Neural progenitor cell (in vitro differentiated cells): Measurements from ENCODE around the gene ZSCAN5B. TPM values are rescaled to one million over a fixed set of nuclear protein-coding genes. Genes with fewer than 3 reads are reported as not detected.
A peak's percentile ranks its signal among the peaks of the same experiment; 100 is the strongest.
"Not testable (repeated sequence)": the region's sequence is repeated elsewhere in the genome, so short reads cannot be mapped to it uniquely, and the experiment has no call there.

Experiments
- DNase-seq: peaks from one replicate; pipeline ENCODE4 v3.0.0-alpha.2; 2016; ENCODE audit warnings: low spot score
- H2AFZ ChIP-seq: fragments of 200-600 bp; sonication (generic); replicated peaks from 2 replicates; pipeline ENCODE4 v1.6.1; 2016; ENCODE audit warnings: antibody characterized with exemption
- H3F3A ChIP-seq: fragments of 200-600 bp; sonication (generic); 2 replicates; pipeline ENCODE4 v1.6.1; 2016; ENCODE audit warnings: antibody characterized with exemption, low read depth
- H3K27ac ChIP-seq: fragments of 200-600 bp; sonication (generic); 2 replicates; pipeline ENCODE4 v1.5.1; 2016; ENCODE audit warnings: mild to moderate bottlenecking
- H3K27me3 ChIP-seq: fragments of 200-600 bp; sonication (generic); 2 replicates; pipeline ENCODE4 v1.6.1; 2016; ENCODE audit warnings: mild to moderate bottlenecking, moderate library complexity
- H3K36me3 ChIP-seq: fragments of 200-600 bp; sonication (generic); 2 replicates; pipeline ENCODE4 v1.5.1; 2016
- H3K4me1 ChIP-seq: fragments of 200-600 bp; sonication (generic); 2 replicates; pipeline ENCODE4 v1.6.1; 2016; ENCODE audit warnings: mixed run types
- H3K4me2 ChIP-seq: fragments of 200-600 bp; sonication (generic); 2 replicates; pipeline ENCODE4 v1.6.1; 2016
- H3K4me3 ChIP-seq: fragments of 200-600 bp; sonication (generic); 2 replicates; pipeline ENCODE4 v1.5.1; 2016
- H3K79me2 ChIP-seq: fragments of 200-600 bp; sonication (generic); 2 replicates; pipeline ENCODE4 v1.6.1; 2016; ENCODE audit warnings: low read depth
- H3K9ac ChIP-seq: fragments of 200-600 bp; sonication (generic); 2 replicates; pipeline ENCODE4 v1.6.1; 2016
- H3K9me3 ChIP-seq: fragments of 200-600 bp; sonication (generic); 2 replicates; pipeline ENCODE4 v1.5.1; 2016; ENCODE audit warnings: low read depth
- H4K20me1 ChIP-seq: fragments of 200-600 bp; sonication (generic); 2 replicates; pipeline ENCODE4 v1.6.1; 2016; ENCODE audit warnings: low read depth
- H3K27ac Mint-ChIP-seq: 3 replicates; pipeline ENCODE4 v1.8.0; 2021; ENCODE audit warnings: mixed read lengths
- H3K27me3 Mint-ChIP-seq: 2 replicates; pipeline ENCODE4 v1.8.0; 2022; ENCODE audit warnings: low read depth, mild to moderate bottlenecking, inconsistent platforms, moderate library complexity, mixed read lengths; ENCODE audit not compliant: insufficient read depth
- H3K36me3 Mint-ChIP-seq: 3 replicates; pipeline ENCODE4 v1.8.0; 2021; ENCODE audit warnings: mixed read lengths
- H3K4me1 Mint-ChIP-seq: 3 replicates; pipeline ENCODE4 v1.8.0; 2021; ENCODE audit warnings: mixed read lengths
- H3K4me3 Mint-ChIP-seq: 3 replicates; pipeline ENCODE4 v1.8.0; 2021; ENCODE audit warnings: mild to moderate bottlenecking, moderate library complexity, mixed read lengths
- H3K9me3 Mint-ChIP-seq: 3 replicates; pipeline ENCODE4 v1.8.0; 2020; ENCODE audit warnings: mixed read lengths
- EZH2 ChIP-seq: fragments of 200-600 bp; sonication (generic); IDR thresholded peaks from 2 replicates; pipeline ENCODE4 v1.6.1; 2017; ENCODE audit warnings: antibody characterized with exemption, mild to moderate bottlenecking, moderate library complexity
- EZH2phosphoT487 ChIP-seq: fragments of 200-600 bp; sonication (generic); IDR thresholded peaks from 2 replicates; pipeline ENCODE4 v1.6.1; 2017; ENCODE audit warnings: antibody characterized with exemption
- total RNA-seq: library from RNA; depleted of rRNA; stranded (reverse); fragments of >200 nt; gene quantifications from 2 replicates; pipeline ENCODE4 v1.2.3, GENCODE V29; 2015; ENCODE audit warnings: low replicate concordance
- TF ChIP-seq, protein P1 (sequence below): fragments of 200-600 bp; sonication (generic); IDR thresholded peaks from 2 replicates; pipeline ENCODE4 v1.5.1; 2017; ENCODE audit warnings: antibody characterized with exemption, mild to moderate bottlenecking

Gene ZSCAN5B, protein sequence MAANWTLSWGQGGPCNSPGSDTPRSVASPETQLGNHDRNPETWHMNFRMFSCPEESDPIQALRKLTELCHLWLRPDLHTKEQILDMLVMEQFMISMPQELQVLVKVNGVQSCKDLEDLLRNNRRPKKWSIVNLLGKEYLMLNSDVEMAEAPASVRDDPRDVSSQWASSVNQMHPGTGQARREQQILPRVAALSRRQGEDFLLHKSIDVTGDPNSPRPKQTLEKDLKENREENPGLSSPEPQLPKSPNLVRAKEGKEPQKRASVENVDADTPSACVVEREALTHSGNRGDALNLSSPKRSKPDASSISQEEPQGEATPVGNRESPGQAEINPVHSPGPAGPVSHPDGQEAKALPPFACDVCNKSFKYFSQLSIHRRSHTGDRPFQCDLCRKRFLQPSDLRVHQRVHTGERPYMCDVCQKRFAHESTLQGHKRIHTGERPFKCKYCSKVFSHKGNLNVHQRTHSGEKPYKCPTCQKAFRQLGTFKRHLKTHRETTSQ
- total RNA-seq: not detected in 2 replicates

DNA sequence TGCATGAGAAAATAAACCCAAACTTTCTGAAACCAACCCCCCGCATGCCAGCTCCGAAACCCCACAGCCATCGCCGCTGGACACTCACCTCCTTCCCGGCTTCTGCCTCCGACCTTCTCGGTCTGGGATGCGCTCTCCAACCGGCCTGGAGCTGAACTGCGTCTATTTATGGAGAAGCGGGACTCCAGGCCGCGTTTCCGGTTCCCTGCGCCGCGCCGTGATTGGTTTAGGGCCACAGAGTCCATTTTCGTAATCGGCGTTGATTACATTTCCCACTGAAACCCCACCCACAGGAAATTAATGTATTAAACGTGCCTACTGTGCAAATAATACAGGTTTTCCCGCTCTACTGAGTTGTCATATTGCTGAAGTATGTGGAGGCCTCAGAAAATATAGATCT lies at the start of gene ZSCAN5B:
TSS of gene ZSCAN5B (minus strand) at position 138 of the 400 bp plus-strand sequence. CDS start 4,731 bp downstream, outside the sequence.
- H3K4me1 Mint-ChIP-seq, H3K4me1 ChIP-seq, H3K4me3 ChIP-seq, H3K27ac Mint-ChIP-seq, DNase-seq, H3K9me3 ChIP-seq, H3K79me2 ChIP-seq, H3K36me3 ChIP-seq, H3F3A ChIP-seq, H3K4me3 Mint-ChIP-seq, H3K27ac ChIP-seq, H3K36me3 Mint-ChIP-seq, H2AFZ ChIP-seq, H3K27me3 ChIP-seq, H3K9me3 Mint-ChIP-seq, H3K27me3 Mint-ChIP-seq, H3K9ac ChIP-seq, H4K20me1 ChIP-seq, H3K4me2 ChIP-seq: not testable (repeated sequence)

DNA sequence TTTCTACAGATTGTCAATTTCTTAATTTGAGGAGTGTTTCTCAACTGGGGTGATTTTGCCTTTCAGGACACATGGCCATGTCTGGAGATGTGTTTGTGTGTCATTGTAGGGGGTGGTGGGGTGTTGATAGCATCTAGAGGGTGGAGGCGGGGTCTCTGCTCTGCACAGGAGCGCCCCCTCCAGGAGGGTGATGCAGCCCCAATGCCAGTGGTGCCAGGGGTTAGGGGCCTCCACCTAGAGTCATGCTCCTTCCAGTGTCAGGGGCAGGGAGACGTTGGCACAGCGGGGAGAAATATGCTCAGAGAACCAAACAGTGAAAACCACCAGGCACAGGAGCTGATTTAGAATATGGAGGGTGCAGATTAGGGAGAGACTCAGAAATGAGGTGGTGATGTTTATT lies 48.2 kb upstream of the ZSCAN5B start:
- H4K20me1 ChIP-seq, H3K79me2 ChIP-seq, H3K9ac ChIP-seq, H3K27me3 Mint-ChIP-seq, H3K27ac Mint-ChIP-seq, DNase-seq, H2AFZ ChIP-seq, H3K27ac ChIP-seq, H3K36me3 ChIP-seq, H3K4me1 Mint-ChIP-seq, H3F3A ChIP-seq, H3K4me2 ChIP-seq, H3K27me3 ChIP-seq, H3K9me3 ChIP-seq, H3K4me1 ChIP-seq, H3K36me3 Mint-ChIP-seq, H3K4me3 ChIP-seq, H3K4me3 Mint-ChIP-seq, H3K9me3 Mint-ChIP-seq: not testable (repeated sequence)
- TF ChIP-seq, protein P1, sequence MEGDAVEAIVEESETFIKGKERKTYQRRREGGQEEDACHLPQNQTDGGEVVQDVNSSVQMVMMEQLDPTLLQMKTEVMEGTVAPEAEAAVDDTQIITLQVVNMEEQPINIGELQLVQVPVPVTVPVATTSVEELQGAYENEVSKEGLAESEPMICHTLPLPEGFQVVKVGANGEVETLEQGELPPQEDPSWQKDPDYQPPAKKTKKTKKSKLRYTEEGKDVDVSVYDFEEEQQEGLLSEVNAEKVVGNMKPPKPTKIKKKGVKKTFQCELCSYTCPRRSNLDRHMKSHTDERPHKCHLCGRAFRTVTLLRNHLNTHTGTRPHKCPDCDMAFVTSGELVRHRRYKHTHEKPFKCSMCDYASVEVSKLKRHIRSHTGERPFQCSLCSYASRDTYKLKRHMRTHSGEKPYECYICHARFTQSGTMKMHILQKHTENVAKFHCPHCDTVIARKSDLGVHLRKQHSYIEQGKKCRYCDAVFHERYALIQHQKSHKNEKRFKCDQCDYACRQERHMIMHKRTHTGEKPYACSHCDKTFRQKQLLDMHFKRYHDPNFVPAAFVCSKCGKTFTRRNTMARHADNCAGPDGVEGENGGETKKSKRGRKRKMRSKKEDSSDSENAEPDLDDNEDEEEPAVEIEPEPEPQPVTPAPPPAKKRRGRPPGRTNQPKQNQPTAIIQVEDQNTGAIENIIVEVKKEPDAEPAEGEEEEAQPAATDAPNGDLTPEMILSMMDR: peak; percentile 31

DNA sequence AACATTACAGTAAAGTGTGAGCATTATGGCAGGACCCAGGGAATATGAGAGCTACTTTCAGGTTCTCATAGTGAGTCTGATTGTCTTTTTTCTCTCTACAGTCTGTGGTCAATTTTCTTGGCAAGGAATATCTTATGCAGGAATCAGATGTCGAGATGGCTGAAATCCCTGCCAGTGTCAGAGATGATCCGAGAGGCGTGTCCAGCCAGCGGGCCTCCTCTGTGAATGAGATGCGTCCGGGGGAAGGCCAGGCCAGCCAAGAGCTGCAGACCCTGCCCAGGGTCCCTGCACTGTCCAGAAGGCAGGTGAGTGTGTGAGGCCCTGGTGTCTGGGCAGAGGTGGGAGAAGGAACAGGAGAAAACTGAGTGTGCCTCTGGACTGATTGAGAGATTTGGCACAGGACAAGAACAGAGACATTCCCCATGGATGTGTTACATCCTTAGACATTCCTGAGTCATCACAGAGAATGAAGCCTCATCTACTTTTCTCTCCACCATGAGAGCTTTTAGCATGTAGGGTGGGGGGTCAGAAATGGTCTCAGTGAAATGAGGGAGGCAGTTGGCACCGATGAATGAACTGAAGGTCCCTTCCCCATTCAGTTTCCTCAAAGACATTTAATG lies 47.6 kb upstream of the ZSCAN5B start:
- Histone ChIP-seq H3K27me3 (no peaks in the 10 kb centered on the region), H3K4me2 (no peak overlapping the region), H3K9me3 (no peaks in the 10 kb centered on the region), H2AFZ (no peak overlapping the region), H3F3A (no peaks in the 10 kb centered on the region), H3K4me1 (no peaks in the 10 kb centered on the region), H3K4me3 (no peak overlapping the region), H4K20me1 (no peaks in the 10 kb centered on the region), H3K79me2 (no peaks in the 10 kb centered on the region), H3K9ac (no peak overlapping the region), H3K27ac (no peak overlapping the region), H3K36me3 (no peaks in the 10 kb centered on the region)
- Mint-ChIP-seq H3K36me3 (no peaks in the 10 kb centered on the region), H3K4me1 (no peaks in the 10 kb centered on the region), H3K9me3 (peaks cover 3% of the 10 kb centered on the region), H3K27ac (no peak overlapping the region), H3K4me3 (no peak overlapping the region), H3K27me3 (no peaks in the 10 kb centered on the region)
- no peak for DNase-seq
- TF ChIP-seq EZH2 (no peak), EZH2phosphoT487 (no peak)
- TF ChIP-seq, protein P1: no peak

DNA sequence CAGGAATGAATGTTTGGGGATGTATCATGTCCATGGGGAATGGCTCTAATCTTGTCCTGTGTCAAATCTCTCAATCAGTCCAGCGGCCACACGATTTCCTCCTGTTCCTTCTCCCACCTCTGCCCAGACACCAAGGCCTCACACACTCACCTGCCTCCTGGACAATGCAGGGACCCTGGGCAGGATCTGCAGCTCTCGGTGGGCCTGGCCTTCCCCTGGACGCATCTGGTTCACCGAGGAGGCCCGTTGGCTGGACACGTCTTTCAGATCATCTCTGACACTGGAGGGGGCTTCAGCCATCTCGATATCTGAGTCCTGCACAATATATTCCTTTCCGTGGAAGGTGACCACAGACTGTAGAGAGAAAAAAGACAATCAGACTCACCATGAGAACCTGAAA lies 25.9 kb upstream of the ZSCAN5B start:
- no peaks in the 10 kb centered on the region for H3K27me3 Mint-ChIP-seq
- no peaks in the 10 kb centered on the region for H3K27me3 ChIP-seq
- H4K20me1 ChIP-seq: no peaks in the 10 kb centered on the region
- H3K4me2 ChIP-seq: no peak overlapping the region
- no peak overlapping the region for H3K4me3 Mint-ChIP-seq
- no peak overlapping the region for H3K4me3 ChIP-seq
- no peaks in the 10 kb centered on the region for H3K9me3 Mint-ChIP-seq
- H2AFZ ChIP-seq: no peak overlapping the region
- no peaks in the 10 kb centered on the region for H3F3A ChIP-seq
- no peak overlapping the region for H3K9ac ChIP-seq
- no peaks in the 10 kb centered on the region for H3K79me2 ChIP-seq
- H3K4me1 Mint-ChIP-seq: no peaks in the 10 kb centered on the region
- no peaks in the 10 kb centered on the region for H3K36me3 Mint-ChIP-seq
- TF ChIP-seq EZH2: no peak
- H3K4me1 ChIP-seq: no peaks in the 10 kb centered on the region
- no peak overlapping the region for H3K27ac ChIP-seq
- no peak for DNase-seq
- no peaks in the 10 kb centered on the region for H3K36me3 ChIP-seq
- no peaks in the 10 kb centered on the region for H3K9me3 ChIP-seq
- H3K27ac Mint-ChIP-seq: no peak overlapping the region
